ENCODE measurements around the gene ASMTL.
"Not testable (repeated sequence)": the region's sequence is repeated elsewhere in the genome, so short reads cannot be mapped to it uniquely, and the experiment has no call there.

Gene ASMTL

GRCh38 chrX:1482530-1482928 is 29.8 kb upstream of the ASMTL start:
- not testable (repeated sequence) for DNase-seq (ENCODE audit: low read depth in 2 of 2)

GRCh38 chrX:1481636-1482529 is 29.2 kb upstream of the ASMTL start:
- DNase-seq (ENCODE audit: low read depth in 2 of 2), result peak; percentile 48 to 64

- no peak for DNase-seq (ENCODE audit: low read depth in 2 of 2)
Measured at GRCh38 chrX:1480082-1480785, 27.5 kb upstream of the ASMTL start.

- no peak for DNase-seq (ENCODE audit: low read depth in 2 of 2)
Measured at GRCh38 chrX:1477801-1478458, 25.2 kb upstream of the ASMTL start.

- DNase-seq (ENCODE audit: low read depth in 2 of 2), result no peak
Measured at GRCh38 chrX:1477229-1477628, 24.5 kb upstream of the ASMTL start.

- DNase-seq (ENCODE audit: low read depth in 2 of 2), result no peak
Measured at GRCh38 chrX:1476682-1477081, 24.0 kb upstream of the ASMTL start.

- no peak for DNase-seq (ENCODE audit: low read depth in 2 of 2)
Measured at GRCh38 chrX:1475881-1476280, 23.2 kb upstream of the ASMTL start.

GRCh38 chrX:1475481-1475880 is 22.8 kb upstream of the ASMTL start:
- no peak for DNase-seq (ENCODE audit: low read depth in 2 of 2)

- not testable (repeated sequence) for DNase-seq (ENCODE audit: low read depth in 2 of 2)
Measured at GRCh38 chrX:1474593-1474992, 21.9 kb upstream of the ASMTL start.

GRCh38 chrX:1472975-1473374 is 20.3 kb upstream of the ASMTL start:
- DNase-seq (ENCODE audit: low read depth in 2 of 2), result no peak

- peak in 1 of 2 experiments; percentile 56 for DNase-seq (ENCODE audit: low read depth in 2 of 2)
Measured at GRCh38 chrX:1468250-1468772, 15.6 kb upstream of the ASMTL start.

GRCh38 chrX:1466971-1467561 is 14.4 kb upstream of the ASMTL start:
- DNase-seq (ENCODE audit: low read depth in 2 of 2), result no peak

GRCh38 chrX:1466232-1466661 is 13.5 kb upstream of the ASMTL start:
- DNase-seq (ENCODE audit: low read depth in 2 of 2), result no peak

GRCh38 chrX:1465286-1466231 is 12.8 kb upstream of the ASMTL start:
- DNase-seq (ENCODE audit: low read depth in 2 of 2), result no peak

GRCh38 chrX:1464971-1465285 is 12.2 kb upstream of the ASMTL start:
- no peak for DNase-seq (ENCODE audit: low read depth in 2 of 2)

- DNase-seq (ENCODE audit: low read depth in 2 of 2), result no peak
Measured at GRCh38 chrX:1464041-1464970, 11.6 kb upstream of the ASMTL start.

- DNase-seq (ENCODE audit: low read depth in 2 of 2), result no peak
Measured at GRCh38 chrX:1463581-1463980, 10.9 kb upstream of the ASMTL start.

GRCh38 chrX:1462596-1463251 is 10.0 kb upstream of the ASMTL start:
- peak; percentile 51 to 55 for DNase-seq (ENCODE audit: low read depth in 2 of 2)

- no peak for DNase-seq (ENCODE audit: low read depth in 2 of 2)
Measured at GRCh38 chrX:1462110-1462509, 9.4 kb upstream of the ASMTL start.

Data from stimulated activated CD4-positive, alpha-beta T cell treated with anti-CD3 and anti-CD28 coated beads, Interleukin-12 subunit alpha, Interleukin-12 subunit beta, amount 100 ng/mL, for 24 hours (primary cell).